ENCODE measurements around the gene SELE.
A peak's percentile ranks its signal among the peaks of the same experiment; 100 is the strongest.

SELE gene, protein sequence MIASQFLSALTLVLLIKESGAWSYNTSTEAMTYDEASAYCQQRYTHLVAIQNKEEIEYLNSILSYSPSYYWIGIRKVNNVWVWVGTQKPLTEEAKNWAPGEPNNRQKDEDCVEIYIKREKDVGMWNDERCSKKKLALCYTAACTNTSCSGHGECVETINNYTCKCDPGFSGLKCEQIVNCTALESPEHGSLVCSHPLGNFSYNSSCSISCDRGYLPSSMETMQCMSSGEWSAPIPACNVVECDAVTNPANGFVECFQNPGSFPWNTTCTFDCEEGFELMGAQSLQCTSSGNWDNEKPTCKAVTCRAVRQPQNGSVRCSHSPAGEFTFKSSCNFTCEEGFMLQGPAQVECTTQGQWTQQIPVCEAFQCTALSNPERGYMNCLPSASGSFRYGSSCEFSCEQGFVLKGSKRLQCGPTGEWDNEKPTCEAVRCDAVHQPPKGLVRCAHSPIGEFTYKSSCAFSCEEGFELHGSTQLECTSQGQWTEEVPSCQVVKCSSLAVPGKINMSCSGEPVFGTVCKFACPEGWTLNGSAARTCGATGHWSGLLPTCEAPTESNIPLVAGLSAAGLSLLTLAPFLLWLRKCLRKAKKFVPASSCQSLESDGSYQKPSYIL

DNA sequence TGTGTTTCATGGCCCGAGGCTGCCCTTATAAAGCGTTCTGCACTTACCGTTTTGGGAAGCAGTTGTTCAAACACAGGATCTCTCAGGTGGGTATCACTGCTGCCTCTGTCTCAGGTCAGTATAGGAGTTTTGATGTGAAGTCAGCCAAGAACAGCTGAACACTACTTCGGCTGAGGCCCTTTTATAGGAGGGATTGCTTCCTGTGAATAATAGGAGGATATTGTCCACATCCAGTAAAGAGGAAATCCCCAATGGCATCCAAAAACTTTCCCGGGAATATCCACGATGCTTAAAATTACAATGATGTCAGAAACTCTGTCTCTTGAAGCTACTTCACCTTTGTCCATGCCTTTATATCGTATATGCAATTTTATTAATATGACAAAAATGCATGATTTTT lies at the start of gene SELE:
TSS of gene SELE (minus strand) at position 156 of the 400 bp plus-strand sequence. CDS start 467 bp downstream, outside the sequence.
- FAIRE-seq (no peak), DNase-seq (ENCODE audit: low spot score) (no peak)

GRCh38 chr1:169782596-169782995 lies 48.7 kb upstream of the SELE start:
- DNase-seq (ENCODE audit: low spot score) = no peak
- FAIRE-seq = no peak

DNA sequence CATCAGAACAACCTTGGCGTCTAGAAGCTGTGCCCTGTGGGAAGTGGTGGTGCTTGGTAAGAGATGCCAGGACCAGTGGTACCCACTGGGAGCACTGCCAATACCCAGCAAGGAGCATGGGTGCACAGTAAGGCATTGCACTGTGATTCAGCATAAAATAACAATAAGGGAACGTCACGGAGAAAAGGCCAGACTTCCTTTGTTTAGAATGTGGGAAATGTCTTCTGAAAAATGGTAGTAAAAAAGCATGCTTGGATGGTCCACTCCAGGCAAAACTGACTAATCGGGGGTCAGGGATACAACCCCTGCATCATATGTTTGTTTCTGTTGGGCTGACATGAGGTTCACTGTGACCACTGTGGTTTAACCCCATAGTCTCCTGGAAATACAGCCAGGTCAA lies 46.1 kb upstream of the SELE start:
- DNase-seq (ENCODE audit: low spot score) = peak; percentile 33
- FAIRE-seq = no peak

DNA sequence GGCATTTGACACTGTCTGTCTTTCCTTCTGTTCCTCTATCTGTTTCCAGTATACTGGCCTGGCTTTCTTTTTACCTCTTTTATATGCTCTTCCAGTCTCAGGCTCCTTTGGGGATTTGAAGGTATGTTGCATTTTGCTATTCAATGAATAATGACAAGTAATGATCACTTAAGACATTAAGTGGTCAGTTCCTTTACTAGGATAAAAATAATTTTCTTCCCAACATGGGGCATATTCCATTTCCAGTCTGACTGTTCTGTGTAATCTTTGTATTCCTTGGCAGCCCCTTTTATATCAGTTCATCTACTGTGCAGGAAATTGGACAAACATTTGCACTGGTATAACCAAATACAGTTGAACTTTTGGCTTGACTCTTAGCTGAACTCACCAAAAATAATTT lies 45.3 kb upstream of the SELE start:
- no peak for FAIRE-seq
- DNase-seq (ENCODE audit: low spot score) = no peak

GRCh38 chr1:169776440-169776839 lies 42.6 kb upstream of the SELE start:
- FAIRE-seq (no peak), DNase-seq (ENCODE audit: low spot score) (no peak)

DNA sequence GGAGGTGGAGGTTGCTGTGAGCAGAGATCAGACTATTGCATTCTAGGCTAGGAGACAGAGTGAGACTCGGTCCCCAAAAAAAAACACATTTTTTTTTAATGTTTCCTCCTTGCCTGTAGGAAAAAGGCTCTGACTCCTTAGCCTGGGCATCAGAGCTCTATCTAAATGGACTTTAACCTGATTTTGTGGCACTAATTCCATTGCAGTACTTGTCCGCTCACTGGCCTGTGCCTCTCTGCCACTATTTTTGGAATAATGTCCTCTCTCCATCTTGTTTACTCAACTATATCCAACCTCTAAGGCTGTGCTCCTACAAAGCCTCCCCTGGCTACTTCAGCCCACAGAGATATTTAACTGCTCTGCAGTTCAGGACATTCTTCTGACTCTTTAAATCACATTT lies 34.3 kb upstream of the SELE start:
- no peak for FAIRE-seq

GRCh38 chr1:169765580-169766331 lies 31.9 kb upstream of the SELE start:
- DNase-seq (ENCODE audit: low spot score) = no peak

More for the DNA sequence above, 34.3 kb upstream of the SELE start:
- no peak for DNase-seq (ENCODE audit: low spot score)

GRCh38 chr1:169764919-169765318 lies 31.0 kb upstream of the SELE start:
- FAIRE-seq = no peak

More at GRCh38 chr1:169765580-169766331, 31.9 kb upstream of the SELE start:
- FAIRE-seq = no peak

DNA sequence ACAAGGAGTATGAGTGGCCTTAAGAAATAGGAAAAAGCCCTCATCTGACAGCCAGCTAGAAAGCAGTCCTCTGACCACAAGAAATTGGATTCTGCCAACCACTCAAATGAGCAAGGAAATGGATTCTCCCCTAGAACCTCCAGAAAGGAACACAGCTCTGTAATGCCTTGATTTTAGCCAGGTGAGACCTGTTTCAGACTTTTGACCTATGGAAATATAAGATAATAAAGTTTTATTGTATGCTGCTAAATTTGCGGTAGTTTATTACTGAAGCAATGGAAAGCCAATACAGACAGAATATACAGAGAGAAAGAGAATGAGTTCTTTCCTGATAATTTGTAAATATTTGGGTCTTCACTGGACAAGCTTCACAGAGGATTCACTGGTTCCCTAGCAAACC lies 28.8 kb upstream of the SELE start:
- no peak for DNase-seq (ENCODE audit: low spot score)
- no peak for FAIRE-seq

More at GRCh38 chr1:169764919-169765318, 31.0 kb upstream of the SELE start:
- DNase-seq (ENCODE audit: low spot score) = no peak

- DNase-seq (ENCODE audit: low spot score) = no peak
- no peak for FAIRE-seq
These were observed 25.2 kb upstream of the SELE start for GRCh38 chr1:169759038-169759437.

GRCh38 chr1:169753549-169753948 lies 19.7 kb upstream of the SELE start:
- DNase-seq (ENCODE audit: low spot score) (no peak), FAIRE-seq (no peak)

- DNase-seq (ENCODE audit: low spot score) = no peak
- FAIRE-seq = no peak
These were observed 16.2 kb upstream of the SELE start for GRCh38 chr1:169750041-169750440.

DNA sequence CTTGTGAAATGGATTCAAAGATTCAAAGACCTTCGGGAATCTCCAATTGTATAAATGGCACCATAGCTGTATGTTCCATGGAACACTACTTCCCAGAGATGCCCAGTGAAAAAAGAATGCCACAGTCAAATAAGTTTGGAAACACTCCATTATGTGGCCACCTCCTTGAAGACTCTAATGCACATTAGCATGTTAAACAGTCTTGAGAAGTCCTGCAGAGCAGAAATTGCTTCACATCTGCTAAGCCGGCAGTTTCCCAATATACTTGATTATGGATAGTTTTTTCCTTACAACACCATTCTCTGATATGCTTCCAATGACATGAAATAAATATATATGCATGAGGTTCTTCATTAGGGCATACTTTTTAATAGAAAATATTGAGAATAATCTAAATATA lies 12.7 kb upstream of the SELE start:
- FAIRE-seq = no peak

DNA sequence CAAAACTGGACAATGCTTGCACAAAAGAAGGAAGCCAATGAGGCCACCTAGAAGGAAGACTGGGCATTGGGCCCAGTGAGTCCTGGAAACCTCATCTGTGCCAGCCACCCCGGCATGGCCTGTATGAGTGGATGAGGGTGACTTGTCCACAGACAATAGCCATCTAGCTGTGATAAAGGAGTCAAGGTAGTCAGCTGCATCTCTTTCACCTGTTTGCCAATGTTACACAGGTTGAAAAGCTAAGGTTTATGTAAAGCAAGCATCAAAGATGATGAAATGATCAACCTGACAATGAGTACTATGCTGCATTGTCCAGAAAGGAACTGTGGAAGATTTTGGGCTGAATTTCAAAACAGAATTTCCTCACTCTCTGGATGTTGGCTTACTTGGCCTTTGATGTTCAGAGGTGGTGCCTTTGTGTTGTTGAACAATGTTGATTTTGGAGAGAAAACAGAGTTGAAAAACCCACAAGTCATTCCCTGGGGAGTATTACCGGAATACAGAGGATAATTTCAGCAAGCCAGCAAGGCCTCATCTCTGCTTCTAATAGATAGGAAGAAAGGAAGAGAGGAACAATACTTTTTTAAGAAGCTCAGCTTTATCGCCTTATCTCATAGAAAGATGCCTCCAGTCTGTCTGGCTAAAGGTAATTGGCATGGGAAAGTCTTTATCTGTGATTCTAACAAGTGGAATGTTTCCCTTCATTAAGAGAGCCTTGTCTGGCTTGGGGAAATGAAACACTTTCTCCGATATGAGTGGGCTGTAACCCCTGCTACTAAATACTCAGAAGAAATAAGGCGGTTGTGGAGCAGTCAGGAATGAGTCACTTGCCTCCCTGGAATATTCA lies 11.4 kb upstream of the SELE start:
- FAIRE-seq (no peak), DNase-seq (ENCODE audit: low spot score) (no peak)

More for the DNA sequence above, 12.7 kb upstream of the SELE start:
- no peak for DNase-seq (ENCODE audit: low spot score)

GRCh38 chr1:169741666-169742394 lies 8.0 kb upstream of the SELE start:
- FAIRE-seq (no peak), DNase-seq (ENCODE audit: low spot score) (peak; percentile 45)

DNA sequence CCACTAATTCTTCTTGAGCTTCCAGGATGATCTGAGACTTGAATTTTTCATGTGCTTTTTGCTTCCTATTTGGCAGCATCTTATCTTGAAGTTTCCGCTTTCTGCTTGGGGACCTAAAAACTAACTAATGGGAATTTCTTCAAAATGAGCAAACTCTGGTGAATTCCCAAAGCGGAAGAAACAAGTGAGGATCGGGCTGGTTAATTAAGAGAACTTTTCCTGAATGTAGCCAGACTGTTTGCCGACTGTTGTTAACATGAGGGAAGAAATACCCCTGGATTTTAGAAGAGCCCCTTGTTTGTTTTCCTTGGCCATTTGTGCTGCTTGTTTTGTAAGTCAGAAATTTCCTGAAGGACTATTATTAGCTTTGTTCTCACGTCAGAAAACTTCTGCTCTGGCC lies 6.1 kb upstream of the SELE start:
- no peak for FAIRE-seq
- DNase-seq (ENCODE audit: low spot score) = no peak

GRCh38 chr1:169731446-169731845 lies 2.4 kb downstream of the SELE start:
- FAIRE-seq (peak; percentile 65), DNase-seq (ENCODE audit: low spot score) (no peak)

DNA sequence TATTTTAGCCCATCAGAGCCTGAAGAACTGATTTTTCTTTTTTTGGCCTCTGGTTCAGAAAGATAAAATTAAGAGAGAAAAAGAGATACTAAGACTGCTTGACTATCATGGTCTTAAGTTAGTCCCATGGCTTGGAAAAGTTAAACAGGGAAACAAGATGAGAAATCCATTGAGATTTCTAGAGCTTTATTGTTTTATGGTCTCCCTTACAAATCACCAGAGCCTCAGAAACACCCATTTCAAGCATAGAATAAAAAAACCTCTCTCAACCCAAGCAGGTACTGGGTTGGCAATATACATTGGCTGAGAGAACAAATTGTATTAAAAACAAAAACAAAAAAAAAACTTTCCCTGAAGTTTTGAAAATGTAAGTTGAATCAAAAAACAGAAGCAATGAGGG lies 3.9 kb downstream of the SELE start:
- FAIRE-seq (no peak), DNase-seq (ENCODE audit: low spot score) (no peak)

- FAIRE-seq (no peak), DNase-seq (ENCODE audit: low spot score) (no peak)
These were observed 6.6 kb downstream of the SELE start for GRCh38 chr1:169727307-169727706.

DNA sequence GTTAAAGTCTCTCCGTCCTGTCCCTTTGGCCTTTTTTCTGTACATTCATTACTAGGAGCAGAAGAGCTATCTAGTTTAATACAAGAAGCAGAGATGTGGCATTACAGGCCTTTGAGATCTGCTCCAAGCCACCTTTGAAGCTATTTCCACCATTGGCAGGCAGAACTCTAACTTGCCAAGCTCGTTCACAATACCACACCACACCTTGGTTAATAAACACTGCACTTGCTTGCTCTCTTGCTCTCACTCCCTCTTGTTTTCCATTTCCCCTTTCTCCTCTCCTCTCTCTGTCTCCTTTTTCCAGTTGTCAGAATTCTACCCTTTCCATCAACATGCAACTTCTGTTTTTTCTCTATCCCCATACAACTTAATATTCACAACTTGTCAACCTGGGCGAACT lies 7.0 kb downstream of the SELE start:
- FAIRE-seq (no peak), DNase-seq (ENCODE audit: low spot score) (no peak)

- DNase-seq (ENCODE audit: low spot score) = no peak
- FAIRE-seq = no peak
These were observed 7.9 kb downstream of the SELE start for GRCh38 chr1:169725930-169726329.
